Peyer's patch (tissue), 4 donors: ENCODE measurements around the gene CRTAC1.

Experiments
- POLR2A ChIP-seq, 2 donors: fragments of 450-650 bp; IDR thresholded peaks; one replicate each; pipeline ENCODE4 v1.5.1; 2017; ENCODE audit warnings: antibody characterized with exemption in 2 of 2, mild to moderate bottlenecking in 2 of 2, moderate library complexity in 2 of 2
- TF ChIP-seq, protein P1 (sequence below), 6 experiments: fragments of 450-650 bp in 4 of 6; fragments of 200-600 bp in 2 of 6; sonication (generic) in 1 of 6; IDR thresholded peaks; one replicate each; pipeline ENCODE4 v1.5.1; 2017 to 2019; ENCODE audit warnings: antibody characterized with exemption in 6 of 6, mild to moderate bottlenecking in 3 of 6, moderate library complexity in 1 of 6

DNA sequence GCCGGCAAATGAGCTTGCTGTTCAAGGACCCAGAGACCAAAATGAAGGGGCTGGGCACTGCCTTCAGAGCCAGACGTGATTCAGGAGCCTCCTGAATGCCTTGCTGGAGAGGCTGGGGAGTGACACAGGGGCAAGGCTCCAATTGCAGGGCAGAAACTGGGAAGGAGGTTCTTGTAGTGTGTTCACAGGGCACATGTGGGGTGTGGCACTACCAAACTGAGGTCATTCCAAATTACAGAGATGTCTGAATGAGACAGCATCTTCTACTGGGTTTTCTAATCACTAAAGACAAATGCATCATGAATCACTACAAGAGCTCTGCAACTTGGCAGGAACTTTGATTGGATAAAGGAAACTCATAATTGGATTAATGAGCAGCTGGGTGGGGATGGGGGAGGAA lies 17.8 kb downstream of the CRTAC1 start:
- TF ChIP-seq, protein P1, sequence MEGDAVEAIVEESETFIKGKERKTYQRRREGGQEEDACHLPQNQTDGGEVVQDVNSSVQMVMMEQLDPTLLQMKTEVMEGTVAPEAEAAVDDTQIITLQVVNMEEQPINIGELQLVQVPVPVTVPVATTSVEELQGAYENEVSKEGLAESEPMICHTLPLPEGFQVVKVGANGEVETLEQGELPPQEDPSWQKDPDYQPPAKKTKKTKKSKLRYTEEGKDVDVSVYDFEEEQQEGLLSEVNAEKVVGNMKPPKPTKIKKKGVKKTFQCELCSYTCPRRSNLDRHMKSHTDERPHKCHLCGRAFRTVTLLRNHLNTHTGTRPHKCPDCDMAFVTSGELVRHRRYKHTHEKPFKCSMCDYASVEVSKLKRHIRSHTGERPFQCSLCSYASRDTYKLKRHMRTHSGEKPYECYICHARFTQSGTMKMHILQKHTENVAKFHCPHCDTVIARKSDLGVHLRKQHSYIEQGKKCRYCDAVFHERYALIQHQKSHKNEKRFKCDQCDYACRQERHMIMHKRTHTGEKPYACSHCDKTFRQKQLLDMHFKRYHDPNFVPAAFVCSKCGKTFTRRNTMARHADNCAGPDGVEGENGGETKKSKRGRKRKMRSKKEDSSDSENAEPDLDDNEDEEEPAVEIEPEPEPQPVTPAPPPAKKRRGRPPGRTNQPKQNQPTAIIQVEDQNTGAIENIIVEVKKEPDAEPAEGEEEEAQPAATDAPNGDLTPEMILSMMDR (IDR thresholded peaks at IDR 0.05): no peak
- TF ChIP-seq POLR2A (IDR thresholded peaks at IDR 0.05): no peak
